A549 (cell line): ENCODE measurements around the gene GGCX. TPM values are rescaled to one million over a fixed set of nuclear protein-coding genes. Genes with fewer than 3 reads are reported as not detected.

Experiments
- ATAC-seq, 2 experiments: fragments of 200-7000 bp in 1 of 2; fragments of >200 bp in 1 of 2; cut with Nextera tagmentation in 1 of 2; cut with Tn5 transposase in 1 of 2; 3 replicates each; pipeline versions ENCODE4 v1.8.0 to v1.9.1; 2018 to 2020; ENCODE audit warnings: mild to moderate bottlenecking in 1 of 2, moderate library complexity in 1 of 2
- CTCF ChIA-PET: fragments of 300-600 bp; sonication (Branson Sonifier 250); formaldehyde crosslinking; extraction: SDS; loops from one replicate; lab custom pipeline; 2021; ENCODE audit warnings: antibody characterized with exemption, inconsistent platforms; lab: Yijun Ruan, JAX
- POLR2A ChIA-PET: fragments of 350-600 bp; formaldehyde crosslinking; extraction: SDS; loops from one replicate; lab custom pipeline; 2021; ENCODE audit warnings: antibody characterized with exemption, inconsistent platforms; lab: Yijun Ruan, JAX
- DNase-seq, 2 experiments: peaks; one replicate each; pipeline versions ENCODE4 v3.0.0 to v3.0.0-alpha.2; 2011 to 2016; ENCODE audit warnings: low read depth in 1 of 2, low spot score in 1 of 2
- FAIRE-seq: peaks from 2 replicates; lab custom pipeline; 2011; peaks lifted over from hg19 to GRCh38; lab: Jason Lieb, UNC
- H3K27ac ChIP-seq, 2 experiments: fragments of >200 bp; sonication (Bioruptor Twin); formaldehyde crosslinking; 3 replicates each; pipeline ENCODE4 v1.5.1; 2016 to 2017
- H3K4me1 ChIP-seq: fragments of >200 bp; sonication (Bioruptor Twin); formaldehyde crosslinking; 3 replicates; pipeline ENCODE4 v1.6.1; 2016
- H3K4me2 ChIP-seq: fragments of >200 bp; sonication (Bioruptor Twin); formaldehyde crosslinking; 3 replicates; pipeline ENCODE4 v1.6.1; 2016
- H3K4me3 ChIP-seq: fragments of >200 bp; sonication (Bioruptor Twin); formaldehyde crosslinking; 3 replicates; pipeline ENCODE4 v1.5.1; 2016
- H3K9me3 ChIP-seq: fragments of >200 bp; sonication (Bioruptor Twin); formaldehyde crosslinking; 3 replicates; pipeline ENCODE4 v1.6.1; 2016
- CBX2 ChIP-seq: fragments of 200-600 bp; sonication (generic); IDR thresholded peaks from 2 replicates; pipeline ENCODE4 v1.6.1; 2016; ENCODE audit warnings: low read depth, mild to moderate bottlenecking, borderline replicate concordance
- CBX8 ChIP-seq: fragments of 200-600 bp; sonication (generic); IDR thresholded peaks from 2 replicates; pipeline ENCODE4 v1.6.1; 2016
- CHD4 ChIP-seq: fragments of 200-600 bp; sonication (generic); IDR thresholded peaks from 2 replicates; pipeline ENCODE4 v1.6.1; 2016; ENCODE audit warnings: antibody characterized with exemption, mild to moderate bottlenecking, borderline replicate concordance
- E2F6 ChIP-seq: IDR thresholded peaks from 2 replicates; pipeline ENCODE4 v1.6.1; 2012; ENCODE audit warnings: low read depth, borderline replicate concordance
- EHF ChIP-seq: fragments of 250-450 bp; sonication (Bioruptor Pico); IDR thresholded peaks from 2 replicates; pipeline ENCODE4 v1.5.0; 2020; ENCODE audit warnings: mild to moderate bottlenecking
- EHMT2 ChIP-seq: fragments of 200-600 bp; sonication (generic); IDR thresholded peaks from 2 replicates; pipeline ENCODE4 v1.6.1; 2016; ENCODE audit warnings: antibody characterized with exemption, low read depth, mild to moderate bottlenecking, moderate library complexity
- EP300 ChIP-seq, 2 experiments: fragments of >200 bp; sonication (Bioruptor Twin); formaldehyde crosslinking; IDR thresholded peaks; 2 replicates in 1 of 2; 3 replicates in 1 of 2; pipeline ENCODE4 v1.6.1; 2016 to 2017
- ESRRA ChIP-seq: fragments of 150-350 bp; IDR thresholded peaks from 2 replicates; pipeline ENCODE4 v1.6.1; 2014; ENCODE audit warnings: mild to moderate bottlenecking, low read length, borderline replicate concordance
- FOSL2 ChIP-seq, 2 experiments: fragments of 450-650 bp in 1 of 2; fragments of >200 bp in 1 of 2; sonication (Bioruptor Twin) in 1 of 2; formaldehyde crosslinking; IDR thresholded peaks; 2 replicates each; pipeline versions ENCODE4 v1.5.0 to v1.6.1; 2016 to 2020; ENCODE audit warnings: mild to moderate bottlenecking in 1 of 2, moderate library complexity in 1 of 2
- HDAC2 ChIP-seq: fragments of 200-600 bp; sonication (generic); IDR thresholded peaks from 2 replicates; pipeline ENCODE4 v1.6.1; 2016
- HES2 ChIP-seq: fragments of >200 bp; sonication (Bioruptor Twin); formaldehyde crosslinking; IDR thresholded peaks from 2 replicates; pipeline ENCODE4 v1.6.1; 2016
- HEYL ChIP-seq: fragments of 250-450 bp; sonication (Bioruptor Pico); IDR thresholded peaks from 2 replicates; pipeline ENCODE4 v1.8.0; 2021; ENCODE audit warnings: mild to moderate bottlenecking, moderate library complexity
- HMGXB4 ChIP-seq: fragments of 250-450 bp; sonication (Bioruptor Pico); IDR thresholded peaks from 2 replicates; pipeline ENCODE4 v1.5.0; 2021; ENCODE audit warnings: mild to moderate bottlenecking, moderate library complexity, borderline replicate concordance
- HOXB13 ChIP-seq: fragments of 250-450 bp; sonication (Bioruptor Pico); IDR thresholded peaks from 2 replicates; pipeline ENCODE4 v1.5.0; 2020; ENCODE audit warnings: low read depth, mild to moderate bottlenecking, moderate library complexity
- HOXB5 ChIP-seq: fragments of 250-450 bp; sonication (Bioruptor Pico); IDR thresholded peaks from 2 replicates; pipeline ENCODE4 v1.5.0; 2020; ENCODE audit warnings: mild to moderate bottlenecking, moderate library complexity
- JUN ChIP-seq, 2 experiments: fragments of >200 bp; sonication (Bioruptor Twin); formaldehyde crosslinking; IDR thresholded peaks; 2 replicates in 1 of 2; 3 replicates in 1 of 2; pipeline ENCODE4 v1.6.1; 2016 to 2017
- KDM1A ChIP-seq: fragments of 200-600 bp; sonication (generic); IDR thresholded peaks from 2 replicates; pipeline ENCODE4 v1.6.1; 2016; ENCODE audit warnings: low read depth, mild to moderate bottlenecking
- MAX ChIP-seq: IDR thresholded peaks from 2 replicates; pipeline ENCODE4 v1.6.1; 2012
- MAZ ChIP-seq: fragments of 150-350 bp; IDR thresholded peaks from 2 replicates; pipeline ENCODE4 v1.6.1; 2014; ENCODE audit warnings: antibody characterized with exemption, low read depth, low read length, borderline replicate concordance
- NPAS2 ChIP-seq: fragments of 250-450 bp; sonication (Bioruptor Pico); IDR thresholded peaks from 2 replicates; pipeline ENCODE4 v1.8.0; 2022; ENCODE audit warnings: mild to moderate bottlenecking, moderate library complexity, borderline replicate concordance
- NR3C1 ChIP-seq: fragments of >200 bp; sonication (Bioruptor Twin); formaldehyde crosslinking; IDR thresholded peaks from 3 replicates; pipeline ENCODE4 v1.6.1; 2017
- PBX3 ChIP-seq: IDR thresholded peaks from 2 replicates; pipeline ENCODE4 v1.6.1; 2012
- PHF8 ChIP-seq: fragments of 200-600 bp; sonication (generic); IDR thresholded peaks from 2 replicates; pipeline ENCODE4 v1.6.1; 2016; ENCODE audit warnings: low read depth, mild to moderate bottlenecking, antibody characterized with exemption, moderate library complexity, borderline replicate concordance
- POLR2AphosphoS2 ChIP-seq: conservative IDR thresholded peaks from 2 replicates; pipeline ENCODE4 v1.6.1; 2012; ENCODE audit warnings: low read length, improper control_type of control experiment, inconsistent platforms
- RAD21 ChIP-seq, 2 experiments: fragments of >200 bp in 1 of 2; sonication (Bioruptor Twin) in 1 of 2; formaldehyde crosslinking in 1 of 2; IDR thresholded peaks in 1 of 2; conservative IDR thresholded peaks in 1 of 2; 2 replicates in 1 of 2; 3 replicates in 1 of 2; pipeline ENCODE4 v1.6.1; 2012 to 2018; ENCODE audit warnings: inconsistent platforms in 1 of 2
- RARB ChIP-seq: fragments of 250-450 bp; sonication (Bioruptor Pico); IDR thresholded peaks from 2 replicates; pipeline ENCODE4 v1.8.0; 2021; ENCODE audit warnings: mild to moderate bottlenecking, moderate library complexity
- REST ChIP-seq: fragments of 200-600 bp; sonication (generic); IDR thresholded peaks from 2 replicates; pipeline ENCODE4 v1.6.1; 2016; ENCODE audit warnings: antibody characterized with exemption, mild to moderate bottlenecking, moderate library complexity
- RFX5 ChIP-seq: fragments of 450-650 bp; IDR thresholded peaks from 2 replicates; pipeline ENCODE4 v1.7.1; 2014; ENCODE audit warnings: antibody characterized with exemption, mild to moderate bottlenecking, moderate library complexity
- SREBF2 ChIP-seq: fragments of 450-650 bp; IDR thresholded peaks from 2 replicates; pipeline ENCODE4 v1.6.1; 2014; ENCODE audit warnings: mild to moderate bottlenecking, moderate library complexity
- TFCP2L1 ChIP-seq: fragments of 250-450 bp; sonication (Bioruptor Pico); IDR thresholded peaks from 2 replicates; pipeline ENCODE4 v1.5.0; 2021; ENCODE audit warnings: mild to moderate bottlenecking
- TP53 ChIP-seq: fragments of 250-450 bp; sonication (Bioruptor Pico); IDR thresholded peaks from 2 replicates; pipeline ENCODE4 v1.5.0; 2021; ENCODE audit warnings: mild to moderate bottlenecking, moderate library complexity
- ZNF302 ChIP-seq: fragments of 250-450 bp; sonication (Bioruptor Pico); IDR thresholded peaks from 2 replicates; pipeline ENCODE4 v1.9.0; 2021; ENCODE audit warnings: inconsistent platforms, mild to moderate bottlenecking, moderate library complexity
- WGBS: methylation state at CpG from one replicate; pipeline ENCODE4 v1.1.6; 2017; ENCODE audit errors: missing lambda C conversion rate; 5-methylcytosine and 5-hydroxymethylcytosine counted together
- polyA plus RNA-seq, 4 experiments: library from polyadenylated mRNA; depleted of rRNA in 3 of 4; stranded (reverse); fragments of >200 nt; fragmentation: RNase III in 1 of 4; extraction: RNeasy Plus Mini Kit Qiagen cat#74134 plus additional on column Dnase treatment in 1 of 4; gene quantifications; 2 replicates in 3 of 4; 3 replicates in 1 of 4; pipeline ENCODE4 v1.2.3, GENCODE V29; 2011 to 2017

Gene GGCX
- polyA plus RNA-seq, 2 of the 4 experiments (the other 2 are of a cell fraction) = 39.0 to 55.1 TPM

- ChIA-PET POLR2A (interaction anchor here (0.7 to 1.1 kb wide), 2 partner anchors 12 to 22 kb away, joined by 3 to 18 read pairs; partner anchors contain the start of gene MAT2A), CTCF (interaction anchor here (0.6 to 15.1 kb wide), 8 partner anchors 10 to 283 kb away, joined by 3 to 145 read pairs (median 4); partner anchors contain the start of gene MAT2A)
- peak overlapping the region; percentile 70 for H3K4me2 ChIP-seq
- ATAC-seq (peak; percentile 88 to 91), FAIRE-seq (peak; percentile 23), DNase-seq (peak; percentile 40 to 72)
- peaks cover 32% of the 10 kb centered on the region for H3K4me1 ChIP-seq
- peak overlapping the region; percentile 64 to 81 for H3K27ac ChIP-seq
- H3K4me3 ChIP-seq = no peak overlapping the region
- H3K9me3 ChIP-seq = no peaks in the 10 kb centered on the region
- 5% methylated on average over 8 of the region's 8 CpGs for WGBS
- TF ChIP-seq NR3C1 (no peak), JUN (IDR thresholded peaks at IDR 0.05) (no peak), REST (no peak), KDM1A (no peak), HDAC2 (no peak), ZNF302 (CRISPR knock-in tag) (no peak), TP53 (CRISPR knock-in tag) (no peak), MAZ (no peak), HES2 (no peak), HOXB13 (no peak), NPAS2 (CRISPR knock-in tag) (no peak), SREBF2 (no peak), CBX8 (no peak), EP300 (IDR thresholded peaks at IDR 0.05) (no peak), HOXB5 (CRISPR knock-in tag) (no peak), TFCP2L1 (no peak), FOSL2 (IDR thresholded peaks at IDR 0.05) (no peak), FOSL2 (CRISPR knock-in tag; IDR thresholded peaks at IDR 0.05) (peak; percentile 26; the same call in 1 of the 2 replicates), EHF (no peak), RAD21 (conservative IDR thresholded peaks at IDR 0.05 in 1 of 2, IDR thresholded peaks at IDR 0.05 in 1 of 2) (0 out of 5 replicates have a peak, but pooled peaks have one; percentile 8 to 9), CBX2 (no peak), POLR2AphosphoS2 (no peak), ESRRA (peak; percentile 29; the same call in 1 of the 2 replicates), E2F6 (no peak), RARB (no peak), RFX5 (no peak), PBX3 (no peak), MAX (peak; percentile 45), CHD4 (no peak), HMGXB4 (no peak), HEYL (CRISPR knock-in tag) (no peak), EHMT2 (no peak), PHF8 (no peak)
Observed at GRCh38 chr2:85516653-85517389, 44.5 kb downstream of the GGCX start.
